Body of pancreas (tissue), 4 donors: ENCODE results near the gene RAB30. TPM values are rescaled to one million over a fixed set of nuclear protein-coding genes. Genes with fewer than 3 reads are reported as not detected.

Source experiments
- ATAC-seq: fragments of 150-250 bp; one replicate; pipeline ENCODE4 v1.9.1; 2016
- DNase-seq, 4 donors: peaks; one replicate each; pipeline ENCODE4 v3.0.0-alpha.2; 2019
- H3K27ac ChIP-seq, 4 donors: fragments of 200-600 bp; sonication (generic); 1 replicate in 3 of 4; 2 replicates in 1 of 4; pipeline versions ENCODE4 v1.5.1 to v1.6.1; 2016 to 2019; ENCODE audit warnings: mild to moderate bottlenecking in 1 of 4, mixed read lengths in 1 of 4, moderate library complexity in 1 of 4
- H3K27me3 ChIP-seq, 2 donors: fragments of 200-600 bp; sonication (generic); one replicate each; pipeline ENCODE4 v1.6.0; 2016; ENCODE audit warnings: mild to moderate bottlenecking in 1 of 2
- H3K36me3 ChIP-seq, 2 donors: fragments of 200-600 bp; sonication (generic); replicated peaks in 1 of 2; 2 replicates each; pipeline ENCODE4 v1.5.1; 2016; ENCODE audit warnings: low read depth in 2 of 2; ENCODE audit not compliant: insufficient read depth in 1 of 2
- H3K4me1 ChIP-seq: fragments of 200-600 bp; sonication (generic); one replicate; pipeline ENCODE4 v1.6.0; 2016
- H3K4me3 ChIP-seq, 2 donors: fragments of 200-600 bp; sonication (generic); 1 replicate in 1 of 2; 2 replicates in 1 of 2; pipeline ENCODE4 v1.5.1; 2016 to 2019
- H3K9me3 ChIP-seq, 3 donors: fragments of 200-600 bp; sonication (generic); 1 replicate in 2 of 3; 2 replicates in 1 of 3; pipeline ENCODE4 v1.5.1; 2016
- CTCF ChIP-seq, 7 experiments: fragments of 450-650 bp in 4 of 7; fragments of 200-600 bp in 3 of 7; sonication (generic) in 3 of 7; IDR thresholded peaks; one replicate each; pipeline ENCODE4 v1.5.1; 2016 to 2019; ENCODE audit warnings: antibody characterized with exemption in 7 of 7
- POLR2A ChIP-seq, 3 donors: fragments of 450-650 bp; IDR thresholded peaks; one replicate each; pipeline ENCODE4 v1.6.1; 2016; ENCODE audit warnings: antibody characterized with exemption in 3 of 3, mild to moderate bottlenecking in 2 of 3
- WGBS, 2 donors: methylation state at CpG; one replicate each; pipeline ENCODE4 v1.1.5; 2017; 5-methylcytosine and 5-hydroxymethylcytosine counted together
- intact Hi-C: fragments of 100-400 bp; cut with DNase I; formaldehyde crosslinking; loops from one replicate; pipeline ENCODE4 v1.15.1; 2023
- total RNA-seq, 2 donors: library from RNA; depleted of rRNA; stranded (reverse); fragments of >200 nt; gene quantifications; one replicate each; pipeline ENCODE4 v1.1.0, GENCODE V29; 2016

The RAB30 gene
- total RNA-seq, 2 donors from 2014 or later, result 1.6 to 10.4 TPM

- no peak overlapping the region for H3K4me3 ChIP-seq
- no peaks in the 10 kb centered on the region for H3K36me3 ChIP-seq
- H3K9me3 ChIP-seq, result no peaks in the 10 kb centered on the region
- H3K27me3 ChIP-seq, result no peaks in the 10 kb centered on the region
- peak overlapping the region; percentile 13 to 35 (median 26) for H3K27ac ChIP-seq
- 77 to 81% methylated on average over 3 of the region's 3 CpGs for WGBS, 2 donors
- intact Hi-C loops, result no loop called here
- peak in 3 of 4 donors; percentile 35 to 57 (median 40) for DNase-seq
- TF ChIP-seq POLR2A (IDR thresholded peaks at IDR 0.05), result no peak
- no peak for TF ChIP-seq CTCF (IDR thresholded peaks at IDR 0.05)
- peaks cover 37% of the 10 kb centered on the region for H3K4me1 ChIP-seq
- peak; percentile 76 for ATAC-seq
Measured at GRCh38 chr11:83054904-83055380, 16.8 kb downstream of the RAB30 start.

GRCh38 chr11:83054001-83054400 is 17.7 kb downstream of the RAB30 start:
- H3K4me1 ChIP-seq, result peaks cover 37% of the 10 kb centered on the region

GRCh38 chr11:83051760-83052671 is 19.7 kb downstream of the RAB30 start:
- Histone ChIP-seq H3K9me3 (no peaks in the 10 kb centered on the region), H3K27me3 (no peaks in the 10 kb centered on the region), H3K27ac (peak overlapping the region; percentile 28 to 70 (median 58)), H3K4me3 (no peak overlapping the region), H3K4me1 (peaks cover 37% of the 10 kb centered on the region), H3K36me3 (no peaks in the 10 kb centered on the region)
- peak; percentile 75 for ATAC-seq
- WGBS, 2 donors, result 60 to 74% methylated on average over 5 to 6 of the region's 6 CpGs
- no peak for TF ChIP-seq CTCF (IDR thresholded peaks at IDR 0.05)
- TF ChIP-seq POLR2A (IDR thresholded peaks at IDR 0.05), result no peak
- peak; percentile 42 to 75 (median 61) for DNase-seq
- intact Hi-C loops, result no loop called here

More at GRCh38 chr11:83054001-83054400, 17.7 kb downstream of the RAB30 start:
- Histone ChIP-seq H3K9me3 (no peaks in the 10 kb centered on the region), H3K27ac (no peak overlapping the region), H3K36me3 (no peaks in the 10 kb centered on the region), H3K4me3 (no peak overlapping the region), H3K27me3 (no peaks in the 10 kb centered on the region)
- TF ChIP-seq CTCF (IDR thresholded peaks at IDR 0.05) (no peak), POLR2A (IDR thresholded peaks at IDR 0.05) (no peak)
- DNase-seq (no peak), ATAC-seq (no peak)
- WGBS, 2 donors, result 69 to 90% methylated on average over 2 of the region's 2 CpGs
- intact Hi-C loops, result no loop called here

DNA sequence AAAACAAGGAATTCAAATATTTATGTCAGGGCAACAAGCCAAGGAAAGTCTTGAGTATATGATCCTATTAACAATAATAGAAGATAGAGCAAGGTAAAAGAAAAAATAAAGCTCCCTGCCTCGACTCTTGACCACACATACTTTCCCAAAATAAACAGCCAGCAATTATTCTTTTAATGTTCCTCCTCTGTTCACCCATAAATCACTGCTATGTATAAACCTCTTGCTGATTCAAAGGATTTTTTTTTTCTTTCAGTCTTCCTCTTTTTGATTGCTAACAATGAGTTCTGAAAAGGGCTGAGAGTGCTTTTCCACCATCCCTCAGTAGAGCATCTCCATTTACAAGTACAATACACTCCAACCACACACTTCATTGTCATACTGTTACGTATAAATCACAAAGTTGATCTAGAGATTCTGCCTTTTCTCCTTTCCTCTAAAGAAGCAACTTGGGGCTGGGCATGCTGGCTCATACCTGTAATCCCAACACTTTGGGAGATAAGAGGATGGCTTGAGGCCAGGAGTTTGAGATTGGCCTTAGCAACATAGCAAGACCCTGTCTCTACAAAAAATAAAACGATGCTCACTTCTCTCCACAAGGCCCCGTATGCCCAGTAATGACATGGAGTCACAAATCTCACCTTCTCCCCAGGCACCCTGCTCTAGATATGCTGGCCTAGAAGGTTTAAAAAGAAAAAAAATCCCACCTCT is 24.0 kb downstream of the RAB30 start:
- TF ChIP-seq CTCF (IDR thresholded peaks at IDR 0.05) (no peak), POLR2A (IDR thresholded peaks at IDR 0.05) (no peak)
- peaks cover 16% of the 10 kb centered on the region for H3K4me1 ChIP-seq
- intact Hi-C loops, result no loop called here
- DNase-seq (no peak), ATAC-seq (no peak)
- 69 to 74% methylated on average over 4 of the region's 4 CpGs for WGBS, 2 donors
- H3K27me3 ChIP-seq, result no peaks in the 10 kb centered on the region
- no peaks in the 10 kb centered on the region for H3K9me3 ChIP-seq
- H3K4me3 ChIP-seq, result no peak overlapping the region
- H3K27ac ChIP-seq, result no peak overlapping the region
- H3K36me3 ChIP-seq, result no peaks in the 10 kb centered on the region
